Measurements from ENCODE around the gene MED15.
A peak's percentile ranks its signal among the peaks of the same experiment; 100 is the strongest.
"Not testable (repeated sequence)": the region's sequence is repeated elsewhere in the genome, so short reads cannot be mapped to it uniquely, and the experiment has no call there.

The MED15 gene

GRCh38 chr22:20604092-20604747 is 96.8 kb downstream of the MED15 start:
- no peak for DNase-seq (ENCODE audit: low read depth)

GRCh38 chr22:20604776-20605221 is 97.4 kb downstream of the MED15 start:
- DNase-seq (ENCODE audit: low read depth): no peak

GRCh38 chr22:20605328-20605727 is 97.9 kb downstream of the MED15 start:
- DNase-seq (ENCODE audit: low read depth): no peak

GRCh38 chr22:20606041-20606783 is 98.8 kb downstream of the MED15 start:
- peak; percentile 61 for DNase-seq (ENCODE audit: low read depth)

- no peak for DNase-seq (ENCODE audit: low read depth)
These were observed 99.3 kb downstream of the MED15 start for GRCh38 chr22:20606784-20607128.

- DNase-seq (ENCODE audit: low read depth): no peak
These were observed 99.9 kb downstream of the MED15 start for GRCh38 chr22:20607157-20607907.

GRCh38 chr22:20610243-20610686 is 102.9 kb downstream of the MED15 start:
- DNase-seq (ENCODE audit: low read depth): no peak

- no peak for DNase-seq (ENCODE audit: low read depth)
These were observed 103.3 kb downstream of the MED15 start for GRCh38 chr22:20610757-20611156.

- no peak for DNase-seq (ENCODE audit: low read depth)
These were observed 104.0 kb downstream of the MED15 start for GRCh38 chr22:20611418-20611817.

- DNase-seq (ENCODE audit: low read depth): no peak
These were observed 105.9 kb downstream of the MED15 start for GRCh38 chr22:20613301-20613700.

GRCh38 chr22:20615021-20615420 is 107.6 kb downstream of the MED15 start:
- no peak for DNase-seq (ENCODE audit: low read depth)

- no peak for DNase-seq (ENCODE audit: low read depth)
These were observed 108.4 kb downstream of the MED15 start for GRCh38 chr22:20615533-20616450.

- no peak for DNase-seq (ENCODE audit: low read depth)
These were observed 109.1 kb downstream of the MED15 start for GRCh38 chr22:20616451-20617043.

GRCh38 chr22:20618488-20618887 is 111.1 kb downstream of the MED15 start:
- no peak for DNase-seq (ENCODE audit: low read depth)

- DNase-seq (ENCODE audit: low read depth): no peak
These were observed 111.9 kb downstream of the MED15 start for GRCh38 chr22:20619045-20619892.

- not testable (repeated sequence) for DNase-seq (ENCODE audit: low read depth)
These were observed 112.4 kb downstream of the MED15 start for GRCh38 chr22:20619893-20620194.

GRCh38 chr22:20621162-20621561 is 113.8 kb downstream of the MED15 start:
- DNase-seq (ENCODE audit: low read depth): no peak

GRCh38 chr22:20622650-20623339 is 115.4 kb downstream of the MED15 start:
- no peak for DNase-seq (ENCODE audit: low read depth)

GRCh38 chr22:20624161-20624616 is 116.8 kb downstream of the MED15 start:
- no peak for DNase-seq (ENCODE audit: low read depth)

GRCh38 chr22:20625270-20625669 is 117.9 kb downstream of the MED15 start:
- DNase-seq (ENCODE audit: low read depth): no peak
